Measurements from ENCODE around the gene BBS2.

DNA sequence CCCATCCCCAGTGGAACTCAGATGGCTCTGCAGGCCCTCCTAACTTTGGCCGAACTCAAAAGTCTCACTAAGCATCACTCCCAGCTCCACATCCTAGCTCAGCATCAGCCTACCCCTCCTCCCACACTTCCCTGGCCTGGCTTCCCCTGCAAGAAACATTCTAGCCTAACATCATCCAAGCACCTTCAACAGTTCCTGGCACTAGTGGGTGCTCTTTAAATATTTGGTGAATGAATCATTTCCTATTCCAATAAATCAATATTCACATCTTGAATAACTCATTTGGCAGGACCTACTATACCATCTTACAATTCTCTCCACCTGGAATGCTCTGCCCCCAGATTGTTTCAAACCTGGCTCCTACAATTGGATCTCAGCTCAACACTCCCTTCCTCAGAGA, 11.0 kb upstream of the BBS2 start:
- TF ChIP-seq EZH2 (IDR thresholded peaks at IDR 0.05; ENCODE audit: low read depth, unreplicated experiment) (no peak), CREB1 (CRISPR knock-in tag; IDR thresholded peaks at IDR 0.05; ENCODE audit: low read depth) (no peak), REST (IDR thresholded peaks at IDR 0.05; ENCODE audit: unreplicated experiment) (no peak), POLR2AphosphoS5 (IDR thresholded peaks at IDR 0.05; ENCODE audit: low read depth) (no peak), STAT1 (IDR thresholded peaks at IDR 0.05; ENCODE audit: unreplicated experiment) (no peak), EZH2phosphoT487 (IDR thresholded peaks at IDR 0.05; ENCODE audit: unreplicated experiment) (no peak), JUNB (IDR thresholded peaks at IDR 0.05; ENCODE audit: unreplicated experiment) (no peak), NANOG (IDR thresholded peaks at IDR 0.05; ENCODE audit: borderline replicate concordance) (no peak), ZNF331 (CRISPR knock-in tag; IDR thresholded peaks at IDR 0.05; ENCODE audit: low read depth) (no peak)
- TF ChIP-seq, protein P1, sequence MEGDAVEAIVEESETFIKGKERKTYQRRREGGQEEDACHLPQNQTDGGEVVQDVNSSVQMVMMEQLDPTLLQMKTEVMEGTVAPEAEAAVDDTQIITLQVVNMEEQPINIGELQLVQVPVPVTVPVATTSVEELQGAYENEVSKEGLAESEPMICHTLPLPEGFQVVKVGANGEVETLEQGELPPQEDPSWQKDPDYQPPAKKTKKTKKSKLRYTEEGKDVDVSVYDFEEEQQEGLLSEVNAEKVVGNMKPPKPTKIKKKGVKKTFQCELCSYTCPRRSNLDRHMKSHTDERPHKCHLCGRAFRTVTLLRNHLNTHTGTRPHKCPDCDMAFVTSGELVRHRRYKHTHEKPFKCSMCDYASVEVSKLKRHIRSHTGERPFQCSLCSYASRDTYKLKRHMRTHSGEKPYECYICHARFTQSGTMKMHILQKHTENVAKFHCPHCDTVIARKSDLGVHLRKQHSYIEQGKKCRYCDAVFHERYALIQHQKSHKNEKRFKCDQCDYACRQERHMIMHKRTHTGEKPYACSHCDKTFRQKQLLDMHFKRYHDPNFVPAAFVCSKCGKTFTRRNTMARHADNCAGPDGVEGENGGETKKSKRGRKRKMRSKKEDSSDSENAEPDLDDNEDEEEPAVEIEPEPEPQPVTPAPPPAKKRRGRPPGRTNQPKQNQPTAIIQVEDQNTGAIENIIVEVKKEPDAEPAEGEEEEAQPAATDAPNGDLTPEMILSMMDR (conservative IDR thresholded peaks at IDR 0.05; ENCODE audit: low read depth in 2 of 2) = no peak
- TF ChIP-seq, protein P2, sequence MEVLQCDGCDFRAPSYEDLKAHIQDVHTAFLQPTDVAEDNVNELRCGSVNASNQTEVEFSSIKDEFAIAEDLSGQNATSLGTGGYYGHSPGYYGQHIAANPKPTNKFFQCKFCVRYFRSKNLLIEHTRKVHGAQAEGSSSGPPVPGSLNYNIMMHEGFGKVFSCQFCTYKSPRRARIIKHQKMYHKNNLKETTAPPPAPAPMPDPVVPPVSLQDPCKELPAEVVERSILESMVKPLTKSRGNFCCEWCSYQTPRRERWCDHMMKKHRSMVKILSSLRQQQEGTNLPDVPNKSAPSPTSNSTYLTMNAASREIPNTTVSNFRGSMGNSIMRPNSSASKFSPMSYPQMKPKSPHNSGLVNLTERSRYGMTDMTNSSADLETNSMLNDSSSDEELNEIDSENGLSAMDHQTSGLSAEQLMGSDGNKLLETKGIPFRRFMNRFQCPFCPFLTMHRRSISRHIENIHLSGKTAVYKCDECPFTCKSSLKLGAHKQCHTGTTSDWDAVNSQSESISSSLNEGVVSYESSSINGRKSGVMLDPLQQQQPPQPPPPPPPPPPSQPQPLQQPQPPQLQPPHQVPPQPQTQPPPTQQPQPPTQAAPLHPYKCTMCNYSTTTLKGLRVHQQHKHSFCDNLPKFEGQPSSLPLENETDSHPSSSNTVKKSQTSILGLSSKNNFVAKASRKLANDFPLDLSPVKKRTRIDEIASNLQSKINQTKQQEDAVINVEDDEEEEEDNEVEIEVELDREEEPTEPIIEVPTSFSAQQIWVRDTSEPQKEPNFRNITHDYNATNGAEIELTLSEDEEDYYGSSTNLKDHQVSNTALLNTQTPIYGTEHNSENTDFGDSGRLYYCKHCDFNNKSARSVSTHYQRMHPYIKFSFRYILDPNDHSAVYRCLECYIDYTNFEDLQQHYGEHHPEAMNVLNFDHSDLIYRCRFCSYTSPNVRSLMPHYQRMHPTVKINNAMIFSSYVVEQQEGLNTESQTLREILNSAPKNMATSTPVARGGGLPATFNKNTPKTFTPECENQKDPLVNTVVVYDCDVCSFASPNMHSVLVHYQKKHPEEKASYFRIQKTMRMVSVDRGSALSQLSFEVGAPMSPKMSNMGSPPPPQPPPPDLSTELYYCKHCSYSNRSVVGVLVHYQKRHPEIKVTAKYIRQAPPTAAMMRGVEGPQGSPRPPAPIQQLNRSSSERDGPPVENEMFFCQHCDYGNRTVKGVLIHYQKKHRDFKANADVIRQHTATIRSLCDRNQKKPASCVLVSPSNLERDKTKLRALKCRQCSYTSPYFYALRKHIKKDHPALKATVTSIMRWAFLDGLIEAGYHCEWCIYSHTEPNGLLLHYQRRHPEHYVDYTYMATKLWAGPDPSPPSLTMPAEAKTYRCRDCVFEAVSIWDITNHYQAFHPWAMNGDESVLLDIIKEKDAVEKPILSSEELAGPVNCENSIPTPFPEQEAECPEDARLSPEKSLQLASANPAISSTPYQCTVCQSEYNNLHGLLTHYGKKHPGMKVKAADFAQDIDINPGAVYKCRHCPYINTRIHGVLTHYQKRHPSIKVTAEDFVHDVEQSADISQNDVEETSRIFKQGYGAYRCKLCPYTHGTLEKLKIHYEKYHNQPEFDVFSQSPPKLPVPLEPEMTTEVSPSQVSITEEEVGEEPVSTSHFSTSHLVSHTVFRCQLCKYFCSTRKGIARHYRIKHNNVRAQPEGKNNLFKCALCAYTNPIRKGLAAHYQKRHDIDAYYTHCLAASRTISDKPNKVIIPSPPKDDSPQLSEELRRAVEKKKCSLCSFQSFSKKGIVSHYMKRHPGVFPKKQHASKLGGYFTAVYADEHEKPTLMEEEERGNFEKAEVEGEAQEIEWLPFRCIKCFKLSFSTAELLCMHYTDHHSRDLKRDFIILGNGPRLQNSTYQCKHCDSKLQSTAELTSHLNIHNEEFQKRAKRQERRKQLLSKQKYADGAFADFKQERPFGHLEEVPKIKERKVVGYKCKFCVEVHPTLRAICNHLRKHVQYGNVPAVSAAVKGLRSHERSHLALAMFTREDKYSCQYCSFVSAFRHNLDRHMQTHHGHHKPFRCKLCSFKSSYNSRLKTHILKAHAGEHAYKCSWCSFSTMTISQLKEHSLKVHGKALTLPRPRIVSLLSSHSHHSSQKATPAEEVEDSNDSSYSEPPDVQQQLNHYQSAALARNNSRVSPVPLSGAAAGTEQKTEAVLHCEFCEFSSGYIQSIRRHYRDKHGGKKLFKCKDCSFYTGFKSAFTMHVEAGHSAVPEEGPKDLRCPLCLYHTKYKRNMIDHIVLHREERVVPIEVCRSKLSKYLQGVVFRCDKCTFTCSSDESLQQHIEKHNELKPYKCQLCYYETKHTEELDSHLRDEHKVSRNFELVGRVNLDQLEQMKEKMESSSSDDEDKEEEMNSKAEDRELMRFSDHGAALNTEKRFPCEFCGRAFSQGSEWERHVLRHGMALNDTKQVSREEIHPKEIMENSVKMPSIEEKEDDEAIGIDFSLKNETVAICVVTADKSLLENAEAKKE (CRISPR knock-in tag; IDR thresholded peaks at IDR 0.05) = no peak
- TF ChIP-seq, protein P3, sequence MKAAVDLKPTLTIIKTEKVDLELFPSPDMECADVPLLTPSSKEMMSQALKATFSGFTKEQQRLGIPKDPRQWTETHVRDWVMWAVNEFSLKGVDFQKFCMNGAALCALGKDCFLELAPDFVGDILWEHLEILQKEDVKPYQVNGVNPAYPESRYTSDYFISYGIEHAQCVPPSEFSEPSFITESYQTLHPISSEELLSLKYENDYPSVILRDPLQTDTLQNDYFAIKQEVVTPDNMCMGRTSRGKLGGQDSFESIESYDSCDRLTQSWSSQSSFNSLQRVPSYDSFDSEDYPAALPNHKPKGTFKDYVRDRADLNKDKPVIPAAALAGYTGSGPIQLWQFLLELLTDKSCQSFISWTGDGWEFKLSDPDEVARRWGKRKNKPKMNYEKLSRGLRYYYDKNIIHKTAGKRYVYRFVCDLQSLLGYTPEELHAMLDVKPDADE (IDR thresholded peaks at IDR 0.05) = no peak
